ENCODE results near the gene YIF1B.
"Not testable (repeated sequence)": the region's sequence is repeated elsewhere in the genome, so short reads cannot be mapped to it uniquely, and the experiment has no call there.

YIF1B gene

GRCh38 chr19:38315657-38316476, at the start of gene YIF1B:
YIF1B (minus strand) TSS chr19:38315947; CDS start chr19:38315917, 30 bp downstream.
- DNase-seq (ENCODE audit: low read depth in 2 of 2), result peak; percentile 88 to 90

DNA sequence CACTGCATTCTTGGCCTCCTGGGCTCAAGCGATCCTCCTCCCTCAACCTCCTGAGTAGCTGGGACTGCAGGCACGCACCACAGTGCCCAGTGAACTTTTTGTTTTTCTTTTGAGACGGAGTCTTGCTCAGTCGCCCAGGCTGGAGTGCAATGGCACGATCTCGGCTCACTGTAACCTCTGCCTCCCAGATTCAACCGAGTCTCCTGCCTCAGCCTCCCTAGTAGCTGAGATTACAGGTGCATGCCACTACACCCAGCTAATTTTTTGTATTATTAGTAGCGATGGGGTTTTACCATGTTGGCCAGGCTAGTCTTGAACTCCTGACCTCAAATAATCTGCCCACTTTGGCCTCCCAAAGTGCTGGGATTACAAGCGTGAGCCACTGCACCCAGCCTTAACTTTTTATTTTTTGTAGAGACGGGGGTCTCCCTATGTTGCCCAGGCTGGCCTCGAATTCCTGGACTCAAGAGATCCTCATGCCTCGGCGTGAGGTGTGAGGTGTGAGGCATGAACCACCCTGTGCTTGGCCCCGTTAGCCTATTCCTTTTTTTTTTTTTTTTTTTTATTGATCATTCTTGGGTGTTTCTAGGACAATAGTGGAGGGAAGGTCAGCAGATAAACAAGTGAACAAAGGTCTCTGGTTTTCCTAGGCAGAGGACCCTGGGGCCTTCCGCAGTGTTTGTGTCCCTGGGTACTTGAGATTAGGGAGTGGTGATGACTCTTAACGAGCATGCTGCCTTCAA, 47.4 kb upstream of the YIF1B start:
- not testable (repeated sequence) for DNase-seq (ENCODE audit: low read depth in 2 of 2)

DNA sequence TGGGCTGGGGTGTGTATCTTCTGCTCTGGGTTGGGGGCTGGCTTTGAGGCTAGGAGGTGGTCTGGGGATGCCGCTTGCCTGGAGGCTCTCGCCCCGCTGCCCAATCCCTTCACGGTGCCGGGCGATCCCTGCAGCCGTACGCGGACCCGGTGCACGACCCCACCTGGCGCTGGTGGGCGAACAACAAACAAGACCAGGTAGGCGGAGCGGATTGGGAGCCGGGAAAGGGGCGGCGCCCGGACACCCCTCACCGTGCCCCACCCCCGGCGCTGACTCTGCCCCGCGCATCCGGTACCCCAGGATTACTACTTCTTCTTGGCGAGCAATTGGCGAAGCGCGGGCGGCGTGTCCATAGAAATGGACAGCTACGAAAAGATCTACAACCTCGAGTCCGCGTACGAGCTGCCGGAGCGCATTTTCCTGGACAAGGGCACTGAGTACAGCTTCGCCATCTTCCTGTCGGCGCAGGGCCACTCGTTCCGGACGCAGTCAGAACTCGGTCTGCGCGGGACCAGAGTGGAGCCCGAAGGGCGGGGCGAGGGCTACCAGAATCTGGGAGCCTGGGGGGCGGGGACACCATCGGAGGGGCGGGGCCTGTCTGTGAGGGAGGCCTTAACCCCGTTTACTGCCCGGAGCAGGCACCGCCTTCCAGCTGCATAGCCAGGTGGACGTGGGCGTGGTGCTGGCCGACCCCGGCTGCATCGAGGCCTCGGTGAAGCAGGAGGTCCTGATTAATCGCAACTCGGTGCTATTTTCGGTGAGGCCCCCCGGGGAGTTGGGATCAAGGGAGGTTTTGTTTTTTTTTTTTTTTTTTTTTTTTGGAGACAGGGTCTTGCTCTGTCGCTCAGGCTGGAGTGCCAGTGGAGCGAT, 46.6 kb upstream of the YIF1B start:
- peak; percentile 33 to 36 for DNase-seq (ENCODE audit: low read depth in 2 of 2)

GRCh38 chr19:38361633-38362075, 45.9 kb upstream of the YIF1B start:
- DNase-seq (ENCODE audit: low read depth in 2 of 2), result peak in 1 of 2 donors; percentile 36

GRCh38 chr19:38360839-38361631, 45.3 kb upstream of the YIF1B start:
- DNase-seq (ENCODE audit: low read depth in 2 of 2), result no peak

- no peak for DNase-seq (ENCODE audit: low read depth in 2 of 2)
These were observed 44.6 kb upstream of the YIF1B start for GRCh38 chr19:38360351-38360750.

DNA sequence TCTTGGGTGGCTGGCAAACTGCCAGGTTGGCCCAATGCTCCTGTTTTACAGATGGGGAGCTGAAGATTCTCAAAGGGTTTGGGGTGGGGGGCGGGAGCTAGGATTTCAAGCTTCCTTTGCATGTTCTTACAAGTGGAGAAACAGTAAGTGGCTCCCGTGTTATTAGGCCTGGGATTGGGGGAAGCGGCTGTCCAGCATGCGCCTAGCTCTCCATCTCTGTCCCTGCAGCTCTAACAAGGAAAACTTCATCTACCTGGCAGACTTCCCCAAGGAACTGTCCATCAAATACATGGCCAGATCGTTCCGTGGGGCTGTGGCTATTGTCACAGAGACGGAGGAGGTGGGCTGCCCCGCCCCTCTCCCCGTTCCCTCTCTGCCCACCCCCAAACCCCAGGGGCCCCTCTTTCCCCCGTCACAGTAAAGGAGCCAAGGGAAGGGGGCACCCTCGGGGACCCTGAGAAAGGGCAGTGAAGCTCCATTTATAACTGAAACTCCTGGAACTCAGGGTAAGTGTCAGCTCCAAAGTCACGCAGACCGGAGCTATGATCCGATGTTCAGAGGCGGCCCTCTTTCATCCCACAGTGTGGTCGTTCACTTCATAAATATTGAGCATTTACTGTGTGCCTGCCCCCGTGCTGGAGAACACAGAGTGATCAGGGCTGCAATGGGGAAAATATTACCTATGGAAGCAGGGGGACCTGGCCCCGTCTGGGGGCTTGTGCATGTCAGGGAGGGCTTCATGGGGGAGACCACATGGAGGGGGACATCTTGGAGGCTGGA, 43.7 kb upstream of the YIF1B start:
- no peak for DNase-seq (ENCODE audit: low read depth in 2 of 2)

DNA sequence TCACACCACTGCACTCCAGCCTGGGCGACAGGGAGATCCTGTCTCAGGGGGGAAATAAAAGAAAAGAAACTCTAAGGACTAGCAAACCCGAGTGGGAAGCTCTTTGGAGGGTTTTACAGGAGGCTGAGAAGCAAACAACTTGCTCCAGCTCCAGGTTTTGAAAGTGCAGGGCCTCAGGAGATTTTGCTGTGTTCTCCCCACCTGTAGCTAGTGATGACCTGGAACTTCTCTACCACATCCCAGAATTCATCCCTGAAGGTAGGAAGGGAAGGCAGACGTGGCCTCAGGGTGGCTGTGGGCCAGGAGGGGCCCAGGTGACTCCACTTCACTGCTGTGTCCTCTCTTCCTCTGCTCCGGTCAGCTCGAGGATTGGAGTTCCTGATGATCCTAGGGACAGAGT, 42.3 kb upstream of the YIF1B start:
- DNase-seq (ENCODE audit: low read depth in 2 of 2), result no peak

- DNase-seq (ENCODE audit: low read depth in 2 of 2), result no peak
These were observed 40.3 kb upstream of the YIF1B start for GRCh38 chr19:38355728-38356725.

GRCh38 chr19:38352611-38353010, 36.9 kb upstream of the YIF1B start:
- DNase-seq (ENCODE audit: low read depth in 2 of 2), result no peak

GRCh38 chr19:38351865-38352395, 36.2 kb upstream of the YIF1B start:
- DNase-seq (ENCODE audit: low read depth in 2 of 2), result no peak

DNA sequence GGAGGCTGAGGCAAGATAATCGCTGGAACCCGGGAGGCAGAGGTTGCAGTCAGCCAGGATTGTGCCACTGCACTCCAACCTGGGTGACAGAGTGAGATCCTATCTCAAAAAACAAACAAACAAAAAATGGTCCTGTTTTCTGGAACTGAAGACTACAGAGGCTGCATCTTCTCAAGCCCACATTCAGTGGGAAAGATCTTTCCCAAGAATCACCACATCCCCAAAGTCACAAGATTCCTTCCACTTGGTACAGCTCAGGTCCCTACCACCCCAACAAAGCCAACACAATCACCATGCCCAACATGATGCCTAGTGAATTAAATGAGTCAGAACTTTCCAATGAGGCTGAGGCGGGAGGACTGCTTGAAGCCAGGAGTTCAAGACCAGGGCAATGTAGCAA, 35.1 kb upstream of the YIF1B start:
- no peak for DNase-seq (ENCODE audit: low read depth in 2 of 2)

- no peak for DNase-seq (ENCODE audit: low read depth in 2 of 2)
These were observed 31.1 kb upstream of the YIF1B start for GRCh38 chr19:38346837-38347236.

DNA sequence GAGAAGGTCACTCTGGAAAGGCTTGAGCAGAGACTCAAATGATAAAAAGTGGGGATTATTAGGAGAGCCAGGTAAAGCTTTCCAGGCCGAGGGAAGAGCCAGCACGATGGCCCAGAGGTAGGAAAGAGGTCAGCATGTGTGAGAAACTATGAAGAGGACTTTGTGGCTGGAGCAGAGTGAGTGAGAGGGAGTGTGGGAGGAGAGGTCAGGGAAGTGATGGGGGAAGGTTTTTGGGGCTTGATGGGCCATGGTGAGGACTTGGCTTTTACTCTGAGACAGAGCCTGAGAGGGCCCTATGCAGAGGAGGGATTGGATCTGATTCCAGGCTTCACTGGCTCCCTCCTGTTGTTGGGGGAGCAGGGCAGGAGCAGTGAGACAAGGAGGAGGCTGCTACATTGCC, 25.2 kb upstream of the YIF1B start:
- DNase-seq (ENCODE audit: low read depth in 2 of 2), result no peak

DNA sequence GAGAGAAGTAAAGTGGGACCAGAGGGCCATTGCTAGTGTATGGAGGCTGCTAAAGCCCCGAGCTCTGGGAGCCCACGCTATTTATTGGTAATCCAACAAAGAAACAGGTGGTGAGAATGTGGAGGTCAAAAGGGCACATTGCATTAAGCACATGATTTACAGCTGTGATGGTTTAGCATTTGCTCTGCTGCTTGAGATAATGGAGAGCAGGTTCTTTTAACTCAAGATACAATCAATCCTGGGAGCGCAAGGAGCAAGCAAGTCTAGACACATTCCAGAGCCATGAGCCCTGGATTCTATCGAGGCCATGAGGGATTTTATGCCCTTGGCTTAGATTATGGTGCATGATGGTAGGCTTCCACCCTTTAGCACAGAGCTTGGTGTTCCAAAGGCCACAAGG, 23.3 kb upstream of the YIF1B start:
- not testable (repeated sequence) for DNase-seq (ENCODE audit: low read depth in 2 of 2)

DNA sequence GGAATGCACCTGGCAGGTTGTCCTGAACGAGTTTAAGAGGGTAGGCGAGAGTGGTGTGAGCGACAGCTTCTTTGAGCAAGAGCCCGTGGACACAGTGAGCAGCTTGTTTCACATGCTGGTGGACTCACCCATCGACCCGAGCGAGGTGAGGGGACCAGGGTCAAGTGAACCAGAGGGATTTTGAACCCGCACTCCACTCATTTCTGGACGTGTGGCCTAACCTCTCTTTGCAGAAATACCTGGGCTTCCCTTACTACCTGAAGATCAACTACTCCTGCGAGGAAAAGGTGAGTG, 21.6 kb upstream of the YIF1B start:
- DNase-seq (ENCODE audit: low read depth in 2 of 2), result no peak

DNA sequence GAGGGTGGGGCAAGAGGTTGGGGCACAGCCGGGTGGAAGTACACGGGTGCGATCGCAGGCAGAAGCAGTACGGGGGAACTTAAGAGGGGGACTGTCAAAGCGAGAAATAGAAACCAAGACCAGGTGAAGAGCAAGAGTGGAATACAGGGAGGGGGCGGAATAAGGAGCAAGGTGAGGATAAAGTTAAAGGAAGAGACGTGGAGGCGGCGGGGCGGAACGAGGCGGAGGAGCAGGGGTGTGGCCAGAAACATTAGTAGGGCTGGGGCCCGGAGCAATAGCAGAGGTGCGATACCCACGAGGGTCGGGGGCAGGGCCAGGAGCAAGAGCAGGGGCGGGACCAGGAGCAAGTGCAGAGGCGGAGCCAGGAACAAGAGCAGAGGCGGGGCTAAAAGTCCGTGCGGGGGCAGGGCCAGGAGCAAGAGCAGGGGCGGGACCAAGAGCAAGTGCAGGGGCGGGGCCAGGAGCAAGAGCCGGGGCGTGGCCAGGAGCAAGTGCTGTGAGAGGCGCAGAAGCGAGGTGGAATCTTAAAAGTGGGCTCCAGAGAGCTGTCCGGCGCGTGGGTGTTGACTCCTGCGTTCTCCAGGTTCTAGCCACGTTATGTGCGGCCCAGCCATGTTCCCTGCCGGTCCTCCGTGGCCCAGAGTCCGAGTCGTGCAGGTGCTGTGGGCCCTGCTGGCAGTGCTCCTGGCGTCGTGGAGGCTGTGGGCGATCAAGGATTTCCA, 21.1 kb upstream of the YIF1B start:
- DNase-seq (ENCODE audit: low read depth in 2 of 2), result peak; percentile 88 to 92

DNA sequence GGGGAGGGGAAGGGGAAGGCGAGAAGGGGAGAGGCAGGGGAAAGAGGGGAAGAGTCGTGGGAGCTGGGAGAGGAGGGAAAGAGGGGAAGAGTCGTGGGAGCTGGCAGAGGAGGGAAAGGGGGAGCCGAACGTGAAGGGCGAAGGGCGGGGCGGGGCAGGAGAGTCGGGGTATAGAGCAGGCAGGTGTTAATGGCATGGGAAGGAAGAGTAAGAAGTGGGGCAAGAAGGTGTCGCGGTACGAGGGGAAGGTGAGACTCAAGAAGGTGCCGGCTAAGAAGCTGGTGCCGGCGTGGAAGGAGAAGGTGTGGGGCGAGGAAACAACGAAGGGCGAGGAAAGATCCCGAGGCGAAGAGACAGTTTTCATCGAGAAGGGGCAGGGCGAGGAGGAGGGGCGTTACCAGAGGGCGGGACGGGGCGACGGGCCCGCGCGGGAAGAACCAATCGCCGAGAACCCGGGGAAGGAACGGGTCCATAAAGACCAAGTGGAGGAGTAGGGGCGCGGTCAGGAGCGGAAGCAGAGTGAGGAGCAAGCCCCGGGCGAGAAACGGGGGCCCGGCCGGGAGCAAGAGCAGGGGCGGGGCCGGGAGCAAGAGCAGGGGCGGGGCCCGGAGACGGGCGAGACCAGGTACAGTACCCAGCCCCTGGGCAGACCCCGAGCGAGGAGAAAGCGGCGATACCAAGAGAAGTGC, 20.3 kb upstream of the YIF1B start:
- peak; percentile 78 to 92 for DNase-seq (ENCODE audit: low read depth in 2 of 2)
